ENCODE measurements around the gene ELOF1.

GRCh38 chr19:11534538-11534937 is 24.5 kb downstream of the ELOF1 start:
- TF ChIP-seq JUN (IDR thresholded peaks at IDR 0.05): no peak
- no peak for TF ChIP-seq CTCF (IDR thresholded peaks at IDR 0.05)
- TF ChIP-seq, protein P1, sequence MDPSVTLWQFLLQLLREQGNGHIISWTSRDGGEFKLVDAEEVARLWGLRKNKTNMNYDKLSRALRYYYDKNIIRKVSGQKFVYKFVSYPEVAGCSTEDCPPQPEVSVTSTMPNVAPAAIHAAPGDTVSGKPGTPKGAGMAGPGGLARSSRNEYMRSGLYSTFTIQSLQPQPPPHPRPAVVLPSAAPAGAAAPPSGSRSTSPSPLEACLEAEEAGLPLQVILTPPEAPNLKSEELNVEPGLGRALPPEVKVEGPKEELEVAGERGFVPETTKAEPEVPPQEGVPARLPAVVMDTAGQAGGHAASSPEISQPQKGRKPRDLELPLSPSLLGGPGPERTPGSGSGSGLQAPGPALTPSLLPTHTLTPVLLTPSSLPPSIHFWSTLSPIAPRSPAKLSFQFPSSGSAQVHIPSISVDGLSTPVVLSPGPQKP (IDR thresholded peaks at IDR 0.05; ENCODE audit: low read depth, low read length): no peak
- no peak for TF ChIP-seq CHD2 (IDR thresholded peaks at IDR 0.05; ENCODE audit: low read length, partially characterized antibody)
- no peak for TF ChIP-seq MAX (IDR thresholded peaks at IDR 0.05)
- TF ChIP-seq HOXA7 (CRISPR knock-in tag; IDR thresholded peaks at IDR 0.05): no peak
- TF ChIP-seq POLR2A (IDR thresholded peaks at IDR 0.05; ENCODE audit: low read length): no peak
- no peak for TF ChIP-seq POLR2AphosphoS2 (conservative IDR thresholded peaks at IDR 0.05; ENCODE audit: low read length)
- no peak for TF ChIP-seq RAD21 (conservative IDR thresholded peaks at IDR 0.05 in 1 of 2, IDR thresholded peaks at IDR 0.05 in 1 of 2)
- no peak for TF ChIP-seq CEBPB (IDR thresholded peaks at IDR 0.05)
- TF ChIP-seq EP300 (IDR thresholded peaks at IDR 0.05): no peak
- TF ChIP-seq USF2 (IDR thresholded peaks at IDR 0.05): no peak
- TF ChIP-seq HDAC2 (IDR thresholded peaks at IDR 0.05): no peak
- no peak for TF ChIP-seq EHMT2 (IDR thresholded peaks at IDR 0.05; ENCODE audit: low read depth)
